GM19193 (cell line): ENCODE measurements around the gene ZSWIM6.

Experiments used
- POLR2A ChIP-seq: IDR thresholded peaks from 4 replicates; pipeline ENCODE4 v1.6.1; 2011; ENCODE audit not compliant: insufficient read depth, insufficient read length; ENCODE audit errors: extremely low read depth

Gene ZSWIM6

GRCh38 chr5:61397238-61397637 is 65.2 kb downstream of the ZSWIM6 start:
- no peak for TF ChIP-seq POLR2A

GRCh38 chr5:61397937-61398336 is 65.9 kb downstream of the ZSWIM6 start:
- no peak for TF ChIP-seq POLR2A

GRCh38 chr5:61398440-61398839 is 66.4 kb downstream of the ZSWIM6 start:
- no peak for TF ChIP-seq POLR2A

- TF ChIP-seq POLR2A, result no peak
Observed at GRCh38 chr5:61399679-61400078, 67.6 kb downstream of the ZSWIM6 start.

DNA sequence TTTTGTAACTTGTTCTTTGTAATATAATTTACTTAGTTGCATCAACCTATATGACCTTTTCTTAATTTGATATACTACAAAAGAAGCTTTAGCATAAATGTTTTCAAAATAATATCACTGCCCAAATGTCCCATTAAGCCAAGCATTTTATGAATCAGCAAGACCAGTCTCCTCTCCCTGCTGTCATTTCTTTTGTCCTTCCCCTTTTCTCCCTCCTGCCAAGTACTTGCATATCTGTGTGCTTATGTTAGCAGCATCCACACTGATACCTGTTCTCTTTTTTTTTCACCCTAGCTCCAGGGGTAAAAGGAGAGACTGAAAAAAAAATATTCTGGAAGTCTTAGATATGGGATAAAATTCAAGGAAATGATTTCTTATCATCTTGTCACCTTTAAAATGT is 69.7 kb downstream of the ZSWIM6 start:
- TF ChIP-seq POLR2A, result no peak

DNA sequence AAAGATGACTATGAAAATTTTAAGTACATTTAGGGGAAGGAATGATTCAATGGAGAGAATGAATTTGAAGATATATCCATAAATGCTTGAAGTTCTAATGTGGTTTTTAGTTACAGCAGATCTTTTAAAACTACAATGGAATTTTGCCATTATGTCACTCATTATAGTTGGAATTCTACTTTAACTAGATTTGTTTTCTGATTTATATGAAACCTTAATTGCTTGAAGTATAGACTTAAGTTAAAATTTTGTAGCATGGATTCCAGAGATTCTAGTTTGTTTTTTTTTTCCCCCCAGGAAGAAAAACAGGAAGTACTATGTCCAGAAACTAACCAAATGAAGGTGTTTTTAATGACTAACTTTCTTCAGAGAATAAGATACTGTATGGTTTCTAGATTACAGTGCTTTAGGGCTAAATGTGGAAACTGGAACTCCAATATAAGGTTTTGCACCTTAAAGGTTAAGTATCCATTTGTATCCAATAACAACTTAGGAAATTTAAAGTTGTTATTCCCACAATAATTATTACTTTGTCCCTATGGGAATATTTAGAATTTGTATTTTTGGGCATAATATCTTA is 70.3 kb downstream of the ZSWIM6 start:
- no peak for TF ChIP-seq POLR2A

DNA sequence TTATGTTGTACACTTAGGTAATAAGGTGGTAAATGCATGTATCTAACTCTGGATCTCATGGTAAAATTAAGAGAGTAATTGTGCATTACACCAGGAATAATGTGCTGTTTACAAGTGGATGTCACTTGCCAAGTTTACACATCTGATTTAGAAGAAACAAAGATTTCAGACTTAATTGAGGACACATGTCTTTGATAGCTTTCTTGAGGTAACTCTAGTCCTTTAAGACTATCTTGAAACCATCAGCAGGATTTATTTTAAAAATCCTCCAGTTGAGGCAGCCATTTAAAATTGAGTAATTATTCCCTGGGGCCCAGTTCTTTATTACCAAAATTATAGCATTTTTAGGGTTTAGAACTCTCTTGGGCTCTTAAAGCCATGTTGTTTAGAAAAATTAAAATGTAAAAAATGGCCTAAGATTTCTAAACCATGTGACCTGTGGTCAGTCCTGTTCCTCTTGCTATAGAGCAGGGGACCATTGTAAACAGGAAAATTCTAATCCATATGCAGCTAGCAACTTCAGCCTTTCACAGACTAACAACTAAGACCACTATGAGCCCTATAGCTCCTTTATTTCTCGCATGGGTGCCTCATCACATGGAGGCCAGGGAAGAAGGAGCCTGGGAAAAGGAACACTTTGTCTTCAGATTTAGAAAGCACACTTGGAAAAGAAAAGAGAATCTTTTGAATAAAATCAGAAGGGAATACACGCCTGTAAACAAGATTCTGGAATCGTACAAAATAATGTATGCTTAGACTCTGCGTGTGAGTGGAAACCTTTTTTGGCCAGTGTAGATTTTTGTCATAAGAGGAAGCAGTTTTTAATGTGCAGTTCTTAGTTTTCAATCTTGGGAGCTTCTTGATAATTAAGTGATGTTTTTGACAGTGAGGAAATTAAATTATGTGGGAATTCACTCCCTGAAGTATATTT is 71.2 kb downstream of the ZSWIM6 start:
- TF ChIP-seq POLR2A, result no peak

DNA sequence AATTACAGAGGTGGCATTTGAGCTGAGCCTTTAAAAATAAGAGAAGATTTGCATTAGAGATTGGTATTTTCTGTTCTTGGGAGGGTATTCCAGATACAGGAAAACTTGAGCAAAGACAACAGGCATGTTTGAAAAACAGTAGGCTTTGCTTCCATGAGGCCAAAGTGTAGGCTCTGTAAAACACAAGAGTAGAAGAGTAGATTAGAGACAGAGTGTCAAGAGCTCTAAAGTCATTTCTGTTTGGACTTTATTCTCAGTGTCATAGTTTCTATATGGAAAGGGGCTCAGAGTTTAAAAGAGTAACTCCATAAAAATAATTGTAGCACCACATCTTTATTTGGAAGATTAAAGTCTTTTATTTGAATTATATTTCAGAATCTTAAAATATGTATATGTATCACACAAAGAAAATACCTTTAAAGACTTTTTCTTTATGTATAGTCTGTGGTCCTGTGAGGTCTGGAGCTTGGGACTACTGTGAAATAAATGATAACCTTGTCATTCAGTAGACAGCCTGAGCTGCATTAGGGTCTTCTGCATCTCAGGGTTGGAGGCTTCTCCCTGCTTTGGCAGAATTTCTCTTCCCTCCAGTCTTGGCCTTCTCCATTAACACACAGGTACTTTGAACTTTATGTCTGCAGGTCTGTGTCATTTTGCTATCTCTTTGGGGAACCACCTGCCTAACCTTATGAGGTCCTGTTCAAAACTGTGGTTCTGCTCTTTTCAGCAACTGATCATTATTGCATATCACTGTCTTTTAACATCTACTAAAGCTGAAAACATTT is 73.6 kb downstream of the ZSWIM6 start:
- TF ChIP-seq POLR2A, result no peak

DNA sequence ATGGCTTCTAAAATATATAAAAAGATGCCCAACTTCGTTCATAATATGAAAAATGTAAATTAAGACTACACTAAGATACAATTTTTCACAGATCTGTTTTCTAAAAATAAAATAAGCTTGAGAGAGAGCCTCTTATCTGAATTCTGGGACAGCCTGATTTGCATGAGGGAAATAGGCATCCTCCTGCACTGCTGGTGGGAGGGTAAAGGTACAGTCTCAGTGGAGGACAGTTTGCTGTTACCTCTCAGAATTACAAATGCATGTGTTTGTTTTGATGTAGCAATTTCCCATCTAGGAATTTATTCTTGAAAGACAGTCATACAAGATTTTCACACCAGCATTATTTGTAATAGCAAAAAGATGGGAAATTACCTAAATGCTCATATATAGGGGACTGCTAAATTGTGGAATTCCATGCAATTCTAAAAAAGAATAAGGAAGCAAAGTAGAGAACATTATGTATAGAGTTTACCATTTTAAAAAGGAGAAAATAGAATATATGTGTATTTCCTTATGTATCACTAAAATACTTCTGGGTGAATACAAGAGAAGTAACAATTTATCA is 75.7 kb downstream of the ZSWIM6 start:
- TF ChIP-seq POLR2A, result no peak

- no peak for TF ChIP-seq POLR2A
Observed at GRCh38 chr5:61408476-61409168, 76.6 kb downstream of the ZSWIM6 start.

GRCh38 chr5:61409568-61409967 is 77.5 kb downstream of the ZSWIM6 start:
- no peak for TF ChIP-seq POLR2A

DNA sequence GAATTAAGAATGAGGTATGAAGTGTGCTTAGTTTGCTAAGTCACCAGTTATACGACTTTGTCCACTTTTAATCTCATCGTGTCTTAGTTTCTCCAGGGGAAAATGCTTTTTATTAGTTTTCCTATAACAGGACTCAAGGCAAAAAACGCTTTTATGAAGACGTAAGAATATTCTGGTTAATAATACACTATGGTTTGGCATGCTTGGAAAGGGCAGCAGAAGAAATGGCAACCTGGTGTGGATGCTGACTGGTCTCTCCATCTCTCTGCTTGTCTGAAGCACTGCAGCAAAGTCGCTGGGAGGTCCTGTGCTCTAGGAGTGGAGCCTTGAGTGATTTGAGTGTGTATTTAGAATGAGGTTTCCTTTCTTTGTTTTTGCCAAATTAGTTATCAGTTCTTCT is 78.8 kb downstream of the ZSWIM6 start:
- no peak for TF ChIP-seq POLR2A

DNA sequence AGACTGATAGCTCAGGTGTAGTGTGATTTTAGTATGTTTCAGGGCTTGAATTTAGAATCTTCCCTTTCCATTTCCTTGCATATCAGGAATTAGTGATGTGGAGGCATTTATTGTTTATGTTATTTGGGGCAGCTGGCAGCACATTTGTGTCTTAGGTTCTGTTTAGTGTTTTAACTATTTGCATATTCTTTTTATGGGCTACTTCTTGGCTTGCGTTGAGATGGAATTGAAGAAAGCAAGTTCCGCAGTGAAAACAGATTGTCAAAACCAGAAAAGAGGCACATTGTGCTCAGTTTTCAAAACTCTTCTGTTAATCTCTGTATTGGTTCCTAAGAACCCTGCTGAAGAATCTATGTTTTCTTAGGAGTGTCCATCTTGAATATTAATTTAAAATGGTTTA is 80.3 kb downstream of the ZSWIM6 start:
- TF ChIP-seq POLR2A, result no peak

GRCh38 chr5:61414806-61415205 is 82.7 kb downstream of the ZSWIM6 start:
- no peak for TF ChIP-seq POLR2A
